ENCODE measurements around the gene CCL19.
A peak's percentile ranks its signal among the peaks of the same experiment; 100 is the strongest.

The CCL19 gene

GRCh38 chr9:34691936-34692315 is 850 bp upstream of the CCL19 start:
- no peak for DNase-seq (ENCODE audit: low read depth)
- TF ChIP-seq CTCF (conservative IDR thresholded peaks at IDR 0.05; ENCODE audit: low read length) = no peak
- H3K4me3 ChIP-seq (ENCODE audit: low read length) = no peak overlapping the region

- DNase-seq (ENCODE audit: low read depth) = no peak
- TF ChIP-seq CTCF (conservative IDR thresholded peaks at IDR 0.05; ENCODE audit: low read length) = no peak
- H3K4me3 ChIP-seq (ENCODE audit: low read length) = no peak overlapping the region
These were observed 1.6 kb downstream of the CCL19 start for GRCh38 chr9:34689512-34689911.

- no peak for TF ChIP-seq CTCF (conservative IDR thresholded peaks at IDR 0.05; ENCODE audit: low read length)
- DNase-seq (ENCODE audit: low read depth) = no peak
- no peak overlapping the region for H3K4me3 ChIP-seq (ENCODE audit: low read length)
These were observed 2.0 kb downstream of the CCL19 start for GRCh38 chr9:34689116-34689470.

- TF ChIP-seq CTCF (conservative IDR thresholded peaks at IDR 0.05; ENCODE audit: low read length) = no peak
- DNase-seq (ENCODE audit: low read depth) = no peak
- H3K4me3 ChIP-seq (ENCODE audit: low read length) = no peak overlapping the region
These were observed 2.6 kb downstream of the CCL19 start for GRCh38 chr9:34688329-34689115.

GRCh38 chr9:34687276-34688030 is 3.6 kb downstream of the CCL19 start:
- no peak for TF ChIP-seq CTCF (conservative IDR thresholded peaks at IDR 0.05; ENCODE audit: low read length)
- DNase-seq (ENCODE audit: low read depth) = no peak
- no peak overlapping the region for H3K4me3 ChIP-seq (ENCODE audit: low read length)

- H3K4me3 ChIP-seq (ENCODE audit: low read length) = no peak overlapping the region
- DNase-seq (ENCODE audit: low read depth) = no peak
- no peak for TF ChIP-seq CTCF (conservative IDR thresholded peaks at IDR 0.05; ENCODE audit: low read length)
These were observed 4.3 kb downstream of the CCL19 start for GRCh38 chr9:34686732-34687131.

- no peak overlapping the region for H3K4me3 ChIP-seq (ENCODE audit: low read length)
- DNase-seq (ENCODE audit: low read depth) = peak; percentile 80
- no peak for TF ChIP-seq CTCF (conservative IDR thresholded peaks at IDR 0.05; ENCODE audit: low read length)
These were observed 4.8 kb downstream of the CCL19 start for GRCh38 chr9:34686231-34686630.
